OCI-LY7 (cell line): Measurements from ENCODE around the gene MEGF6. TPM values are rescaled to one million over a fixed set of nuclear protein-coding genes. Genes with fewer than 3 reads are reported as not detected.
A peak's percentile ranks its signal among the peaks of the same experiment; 100 is the strongest.

Source experiments
- BruUV-seq: library from RNA; stranded (reverse); fragments of 400-500 nt; replicated peaks from 2 replicates; lab custom pipeline; 2021; lab: Mats Ljungman, UMichigan
- CTCF ChIA-PET: fragments of 300-600 bp; sonication (Branson Sonifier 250); formaldehyde crosslinking; loops from one replicate; lab custom pipeline; 2022; ENCODE audit warnings: antibody characterized with exemption; ENCODE audit not compliant: unreplicated experiment; lab: Charles Lee
- POLR2A ChIA-PET: fragments of 300-600 bp; sonication (Branson Sonifier 250); formaldehyde crosslinking; loops from one replicate; lab custom pipeline; 2022; ENCODE audit warnings: antibody characterized with exemption; lab: Charles Lee
- DNase-seq: peaks from one replicate; pipeline ENCODE4 v3.0.0-alpha.2; 2015; ENCODE audit warnings: low spot score
- H2AFZ ChIP-seq: fragments of 200-600 bp; sonication (generic), shearing (Covaris generic); 2 replicates; pipeline ENCODE4 v1.6.1; 2014; ENCODE audit warnings: mild to moderate bottlenecking, antibody characterized with exemption, low read length, moderate library complexity
- H3K27ac ChIP-seq: fragments of 200-600 bp; sonication (generic); 2 replicates; pipeline ENCODE4 v1.5.1; 2014; ENCODE audit warnings: mixed run types, low read depth, mild to moderate bottlenecking, moderate library complexity, low read length, inconsistent platforms; ENCODE audit not compliant: poor library complexity, severe bottlenecking
- H3K36me3 ChIP-seq: fragments of 200-600 bp; sonication (generic); 2 replicates; pipeline ENCODE4 v1.6.1; 2014; ENCODE audit warnings: mild to moderate bottlenecking, antibody characterized with exemption, low read length, moderate library complexity, mixed read lengths; ENCODE audit not compliant: insufficient read depth
- H3K4me1 ChIP-seq: fragments of 200-600 bp; sonication (generic); 2 replicates; pipeline ENCODE4 v1.5.1; 2014; ENCODE audit warnings: mild to moderate bottlenecking, low read length; ENCODE audit not compliant: insufficient read depth, poor library complexity, severe bottlenecking
- H3K4me2 ChIP-seq: fragments of 200-600 bp; sonication (generic); 2 replicates; pipeline ENCODE4 v1.6.1; 2014; ENCODE audit warnings: mild to moderate bottlenecking, low read length
- H3K4me3 ChIP-seq: fragments of 200-600 bp; sonication (generic); 2 replicates; pipeline ENCODE4 v1.5.1; 2014; ENCODE audit warnings: mild to moderate bottlenecking, low read depth, low read length; ENCODE audit not compliant: poor library complexity, severe bottlenecking
- H3K79me2 ChIP-seq: fragments of 200-600 bp; sonication (generic); 2 replicates; pipeline ENCODE4 v1.6.1; 2016; ENCODE audit warnings: low read depth, mild to moderate bottlenecking, low read length, moderate library complexity, mixed read lengths; ENCODE audit not compliant: insufficient read depth
- H3K9me2 ChIP-seq: fragments of 200-600 bp; sonication (generic); 2 replicates; pipeline ENCODE4 v1.6.1; 2016; ENCODE audit warnings: mild to moderate bottlenecking, low read length, mixed read lengths; ENCODE audit not compliant: insufficient read depth
- H3K9me3 ChIP-seq: fragments of 200-600 bp; sonication (generic); 2 replicates; pipeline ENCODE4 v1.6.1; 2014; ENCODE audit warnings: mild to moderate bottlenecking, mixed run types, low read length, mixed read lengths
- H4K20me1 ChIP-seq: fragments of 200-600 bp; sonication (generic); 2 replicates; pipeline ENCODE4 v1.6.1; 2014; ENCODE audit warnings: mild to moderate bottlenecking, antibody characterized with exemption, low read length, moderate library complexity, mixed read lengths; ENCODE audit not compliant: insufficient read depth
- CTCF ChIP-seq: fragments of 200-600 bp; sonication (generic); conservative IDR thresholded peaks from 2 replicates; pipeline ENCODE4 v1.5.1; 2014; ENCODE audit warnings: mild to moderate bottlenecking, antibody characterized with exemption, low read length, moderate library complexity, mixed read lengths
- EZH2phosphoT487 ChIP-seq: fragments of 200-600 bp; sonication (generic); IDR thresholded peaks from 2 replicates; pipeline ENCODE4 v1.6.1; 2018; ENCODE audit warnings: low read depth, borderline replicate concordance, mild to moderate bottlenecking, mixed run types, antibody characterized with exemption, low read length, moderate library complexity, mixed read lengths
- intact Hi-C: fragments of 100-400 bp; cut with micrococcal nuclease; formaldehyde crosslinking; loops from one replicate; pipeline ENCODE4 v1.10.0; 2022; ENCODE audit not compliant: unreplicated experiment
- total RNA-seq, 2 experiments: library from RNA; depleted of rRNA in 1 of 2; stranded (reverse); fragments of >200 nt in 1 of 2; shearing (Covaris generic) in 1 of 2; gene quantifications; 2 replicates each; pipeline ENCODE4 v1.2.3, GENCODE V29; 2014 to 2022

Gene MEGF6
- total RNA-seq, 2 experiments from 2014 or later = 0.15 to 0.32 TPM

GRCh38 chr1:3593334-3593733 lies 18.0 kb downstream of the MEGF6 start:
- ChIA-PET CTCF (no interaction called here), POLR2A (no interaction called here)
- no peaks in the 10 kb centered on the region for H3K79me2 ChIP-seq
- no peak overlapping the region for H3K4me3 ChIP-seq
- DNase-seq = peak; percentile 20
- H3K9me2 ChIP-seq = no peaks in the 10 kb centered on the region
- TF ChIP-seq EZH2phosphoT487 (no peak), CTCF (no peak)
- no peaks in the 10 kb centered on the region for H3K36me3 ChIP-seq
- no peak overlapping the region for H3K27ac ChIP-seq
- intact Hi-C loops = no loop called here
- no peak overlapping the region for H2AFZ ChIP-seq
- peak overlapping the region; percentile 16; the same call in 1 of the 2 replicates for H3K4me2 ChIP-seq
- no peaks in the 10 kb centered on the region for H3K9me3 ChIP-seq
- peaks cover 23% of the 10 kb centered on the region for H3K4me1 ChIP-seq
- BruUV-seq = no TSS peak
- no peaks in the 10 kb centered on the region for H4K20me1 ChIP-seq

GRCh38 chr1:3590951-3591865 lies 20.1 kb downstream of the MEGF6 start:
- Histone ChIP-seq H2AFZ (no peak overlapping the region), H3K4me3 (no peak overlapping the region), H3K27ac (no peak overlapping the region), H3K9me2 (no peaks in the 10 kb centered on the region), H3K4me1 (peaks cover 5% of the 10 kb centered on the region), H3K79me2 (no peaks in the 10 kb centered on the region), H3K4me2 (no peak overlapping the region), H3K36me3 (no peaks in the 10 kb centered on the region), H3K9me3 (no peaks in the 10 kb centered on the region), H4K20me1 (no peaks in the 10 kb centered on the region)
- no TSS peak for BruUV-seq
- TF ChIP-seq EZH2phosphoT487 = no peak
- peak; percentile 56 for TF ChIP-seq CTCF
- POLR2A ChIA-PET = no interaction called here
- peak; percentile 10 for DNase-seq
- CTCF ChIA-PET = no interaction called here
- intact Hi-C loops = no loop called here
